Measurements from ENCODE around the gene NDUFAF8.

DNA sequence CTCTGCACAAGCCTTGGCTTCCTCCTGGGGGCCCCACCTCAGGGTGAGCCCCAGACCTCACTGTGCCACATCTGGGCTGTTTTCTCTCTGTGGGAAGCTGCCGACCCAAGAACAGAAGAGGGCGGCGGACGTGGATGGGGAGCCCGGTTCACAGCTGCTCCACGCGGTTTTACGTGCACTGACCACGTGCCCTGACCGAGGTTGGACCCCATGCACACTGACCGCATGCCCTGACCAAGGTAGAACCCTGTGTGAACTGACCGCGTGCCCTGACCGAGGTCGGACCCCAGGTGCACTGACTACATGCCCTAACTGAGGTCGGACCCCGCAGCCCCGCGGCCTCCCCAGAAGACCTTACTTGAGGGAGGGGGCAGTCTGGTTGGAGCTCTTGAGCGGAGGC lies 36.0 kb upstream of the NDUFAF8 start:
- TF ChIP-seq, protein P1, sequence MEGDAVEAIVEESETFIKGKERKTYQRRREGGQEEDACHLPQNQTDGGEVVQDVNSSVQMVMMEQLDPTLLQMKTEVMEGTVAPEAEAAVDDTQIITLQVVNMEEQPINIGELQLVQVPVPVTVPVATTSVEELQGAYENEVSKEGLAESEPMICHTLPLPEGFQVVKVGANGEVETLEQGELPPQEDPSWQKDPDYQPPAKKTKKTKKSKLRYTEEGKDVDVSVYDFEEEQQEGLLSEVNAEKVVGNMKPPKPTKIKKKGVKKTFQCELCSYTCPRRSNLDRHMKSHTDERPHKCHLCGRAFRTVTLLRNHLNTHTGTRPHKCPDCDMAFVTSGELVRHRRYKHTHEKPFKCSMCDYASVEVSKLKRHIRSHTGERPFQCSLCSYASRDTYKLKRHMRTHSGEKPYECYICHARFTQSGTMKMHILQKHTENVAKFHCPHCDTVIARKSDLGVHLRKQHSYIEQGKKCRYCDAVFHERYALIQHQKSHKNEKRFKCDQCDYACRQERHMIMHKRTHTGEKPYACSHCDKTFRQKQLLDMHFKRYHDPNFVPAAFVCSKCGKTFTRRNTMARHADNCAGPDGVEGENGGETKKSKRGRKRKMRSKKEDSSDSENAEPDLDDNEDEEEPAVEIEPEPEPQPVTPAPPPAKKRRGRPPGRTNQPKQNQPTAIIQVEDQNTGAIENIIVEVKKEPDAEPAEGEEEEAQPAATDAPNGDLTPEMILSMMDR (conservative IDR thresholded peaks at IDR 0.05; ENCODE audit: low read length) = no peak
- TF ChIP-seq EZH2phosphoT487 (IDR thresholded peaks at IDR 0.05; ENCODE audit: borderline replicate concordance, low read depth, low read length) = no peak
